Measurements from ENCODE around the gene KLHDC7A.

KLHDC7A gene

GRCh38 chr1:18473195-18473815 lies 7.4 kb upstream of the KLHDC7A start:
- DNase-seq: no peak

- DNase-seq: no peak
Measured at GRCh38 chr1:18474559-18475175, 6.1 kb upstream of the KLHDC7A start.

DNA sequence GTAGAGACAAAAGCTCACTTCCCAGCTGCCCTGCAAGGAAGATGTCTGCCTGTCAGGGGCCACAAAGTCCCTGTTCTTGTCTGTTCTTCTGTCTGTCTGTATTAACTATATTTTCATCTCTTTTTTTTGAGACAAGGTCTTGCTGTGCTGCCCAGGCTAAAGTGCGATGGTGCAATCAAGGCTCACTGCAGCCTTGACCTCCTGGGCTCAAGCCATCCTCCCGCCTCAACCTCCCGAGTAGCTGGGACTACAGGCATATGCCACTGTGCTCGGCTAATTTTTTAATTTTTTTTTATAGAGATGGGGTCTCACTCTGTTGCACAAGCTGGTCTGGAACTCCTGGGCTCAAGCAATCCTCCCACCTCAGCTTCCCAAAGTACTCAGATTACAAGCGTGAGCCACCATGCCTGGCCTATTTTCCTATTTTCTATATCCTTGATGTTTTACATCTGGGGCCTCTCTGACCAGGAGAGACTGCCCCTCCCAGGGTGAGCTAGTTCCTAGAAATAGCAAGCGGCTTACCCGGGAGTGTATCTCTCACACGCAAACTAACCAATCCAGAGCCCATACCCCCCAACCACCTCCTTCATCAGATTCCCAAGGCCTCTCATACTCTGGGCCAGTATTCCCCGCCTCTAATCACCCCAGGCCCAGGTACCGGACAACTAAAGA lies 5.4 kb upstream of the KLHDC7A start:
- no peak for DNase-seq

DNA sequence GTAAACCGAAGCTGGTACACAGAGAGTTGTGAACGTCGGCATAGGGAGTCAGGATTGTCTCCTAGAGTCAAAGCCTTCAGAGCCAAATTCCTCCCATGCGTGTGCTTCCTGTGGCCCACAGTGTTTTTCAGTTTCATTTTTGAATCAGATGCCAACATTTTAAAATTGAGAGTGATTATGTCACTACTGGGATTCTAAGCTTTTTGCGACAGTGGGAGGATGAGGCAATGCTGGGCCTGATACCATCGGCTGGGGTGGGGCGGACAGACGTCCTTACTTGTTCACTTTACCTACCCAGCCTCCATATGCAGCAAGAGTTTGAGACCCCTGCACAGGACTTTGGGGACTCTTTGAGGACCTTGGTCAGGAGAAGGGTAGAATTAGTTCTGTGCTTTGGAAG lies 1.3 kb upstream of the KLHDC7A start:
- DNase-seq: no peak

GRCh38 chr1:18481190-18481920 lies 625 bp downstream of the KLHDC7A start:
- DNase-seq: no peak

GRCh38 chr1:18481921-18482701 lies 1.4 kb downstream of the KLHDC7A start:
- DNase-seq: no peak

GRCh38 chr1:18482721-18483425 lies 2.1 kb downstream of the KLHDC7A start:
- DNase-seq: no peak

DNA sequence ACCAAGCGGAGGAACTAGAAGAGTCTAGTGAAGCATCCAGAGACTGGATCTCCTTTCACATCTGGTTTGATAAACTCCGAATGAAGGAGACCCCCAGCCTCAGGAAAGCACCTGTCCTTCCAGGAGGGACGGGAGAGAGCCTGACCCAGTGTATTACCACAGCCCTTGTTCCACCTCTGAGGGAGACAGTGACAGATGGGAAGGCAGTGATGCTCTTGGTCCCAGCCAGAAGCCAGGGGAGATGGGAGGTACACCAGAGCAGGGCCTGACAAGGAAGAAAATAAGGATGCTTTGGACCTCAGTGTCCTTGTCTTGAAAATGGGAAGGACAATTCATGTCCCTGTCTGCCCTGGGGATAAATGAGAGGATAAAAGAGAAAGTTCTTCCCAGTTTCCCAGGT lies 3.5 kb downstream of the KLHDC7A start:
- DNase-seq: no peak

GRCh38 chr1:18484721-18485120 lies 4.0 kb downstream of the KLHDC7A start:
- DNase-seq: no peak

DNA sequence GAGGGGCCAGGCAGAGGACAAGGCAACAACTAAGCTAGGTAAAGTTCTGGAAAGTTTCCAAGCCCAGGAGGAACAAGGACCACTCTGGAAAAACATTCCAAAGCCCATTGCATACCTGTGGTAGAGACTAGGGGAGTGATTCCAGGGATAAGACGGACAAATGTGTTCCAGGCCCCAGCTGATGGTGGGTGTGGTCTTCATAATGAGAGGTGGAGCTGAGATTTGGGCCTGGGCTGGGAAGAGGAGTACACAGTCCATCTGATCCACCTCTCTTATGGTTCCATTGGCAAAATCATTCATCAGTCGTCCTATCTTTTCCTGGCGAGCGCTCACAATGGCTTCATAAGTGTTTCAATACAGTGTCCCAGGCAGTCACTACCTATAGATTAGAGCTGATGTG lies 4.5 kb downstream of the KLHDC7A start:
- DNase-seq: no peak

- DNase-seq: no peak
Measured at GRCh38 chr1:18486195-18486594, 5.5 kb downstream of the KLHDC7A start.

DNA sequence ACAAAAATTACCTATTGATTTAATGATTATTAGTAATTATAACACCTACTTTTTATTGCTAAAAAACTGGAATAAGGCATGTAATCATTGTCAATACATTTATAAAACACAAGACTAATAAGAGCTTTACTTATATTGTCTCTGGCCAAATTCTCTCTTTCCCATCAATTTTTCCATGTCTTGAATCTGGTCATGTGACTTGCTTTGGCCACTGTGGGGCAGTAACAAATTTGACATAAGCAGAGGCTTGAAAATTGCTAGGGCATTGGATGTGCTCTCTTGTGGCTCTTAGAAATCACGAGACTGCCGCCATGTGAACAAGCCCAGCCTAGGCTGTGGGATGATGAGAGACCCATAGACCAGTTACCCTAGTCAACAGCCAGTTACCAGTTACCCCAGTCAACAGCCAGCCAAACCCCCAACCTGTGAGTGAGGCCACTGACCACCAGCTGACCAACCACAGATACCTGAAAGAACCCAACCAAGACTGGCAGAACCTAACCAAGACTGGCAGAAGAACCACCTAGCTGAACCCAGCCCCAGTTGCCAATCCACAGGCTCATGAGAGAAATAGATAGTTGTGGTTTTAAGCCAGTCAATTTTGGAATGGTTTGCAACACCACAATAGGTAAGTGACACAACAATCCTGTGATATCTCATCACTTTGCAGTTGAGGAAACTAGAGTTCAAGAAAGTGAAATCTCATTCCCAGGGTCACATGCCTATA lies 8.8 kb downstream of the KLHDC7A start:
- DNase-seq: no peak

GRCh38 chr1:18491168-18491567 lies 10.4 kb downstream of the KLHDC7A start:
- no peak for DNase-seq

DNA sequence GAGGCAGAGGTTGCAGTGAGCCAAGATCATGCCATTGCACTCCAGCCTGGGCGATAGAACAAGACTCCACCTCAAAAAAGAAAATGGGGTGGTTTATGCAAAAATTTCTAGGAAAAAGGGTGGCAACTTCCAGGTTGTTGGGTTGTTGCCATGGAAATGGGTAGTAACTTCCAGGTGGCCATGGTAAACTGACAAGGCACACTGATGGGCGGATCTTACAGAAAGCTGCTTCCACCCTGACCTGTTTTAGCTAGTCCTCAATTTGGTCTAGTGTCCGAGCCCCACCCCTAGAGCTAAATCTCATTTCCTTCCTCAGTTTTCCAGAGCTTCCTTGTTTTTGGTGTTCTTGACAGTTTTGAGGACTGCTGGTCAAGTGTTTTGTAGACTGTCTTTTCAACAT lies 13.6 kb downstream of the KLHDC7A start:
- DNase-seq: no peak

DNA sequence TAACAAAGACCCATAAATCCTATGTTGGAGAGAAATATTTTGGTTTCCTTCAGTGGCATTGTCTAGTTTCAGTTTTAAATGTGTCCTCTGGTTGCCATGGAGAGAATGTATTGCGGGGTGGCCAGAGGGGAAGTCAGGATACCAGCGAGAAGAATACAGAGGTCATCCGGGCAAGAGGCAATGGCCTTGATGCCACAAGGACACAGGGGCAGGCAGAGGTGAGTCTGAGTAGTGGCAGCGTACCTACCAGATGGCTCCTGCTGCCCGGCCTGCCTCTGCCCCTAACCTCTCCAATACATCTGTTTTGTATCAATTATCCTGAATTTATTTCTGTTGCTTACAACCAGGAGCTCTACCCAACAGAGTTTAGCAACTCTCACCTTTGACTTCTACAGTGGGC lies 14.9 kb downstream of the KLHDC7A start:
- DNase-seq: no peak

- DNase-seq: no peak
Measured at GRCh38 chr1:18496056-18496455, 15.3 kb downstream of the KLHDC7A start.

- no peak for DNase-seq
Measured at GRCh38 chr1:18496497-18497235, 15.9 kb downstream of the KLHDC7A start.

GRCh38 chr1:18501833-18502232 lies 21.1 kb downstream of the KLHDC7A start:
- no peak for DNase-seq

- DNase-seq: no peak
Measured at GRCh38 chr1:18504609-18505008, 23.9 kb downstream of the KLHDC7A start.

DNA sequence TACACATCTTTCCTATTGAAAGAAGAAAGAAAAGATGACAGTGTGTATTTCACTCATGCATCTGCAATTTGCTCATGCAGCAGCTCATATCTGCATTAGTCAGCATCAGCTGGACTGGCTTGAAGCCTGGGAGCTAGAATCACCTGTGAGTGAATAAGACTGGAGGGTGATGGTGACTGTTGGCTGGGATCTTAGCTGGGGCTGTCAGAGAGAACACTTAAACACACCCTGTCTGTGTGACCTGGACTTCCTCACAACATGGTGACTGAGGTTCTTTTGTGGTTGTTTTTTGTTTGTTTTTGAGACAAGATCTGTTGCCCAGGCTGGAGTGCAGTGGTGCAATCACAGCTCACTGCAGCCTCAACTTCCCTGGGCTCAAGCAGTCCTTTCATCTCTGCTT lies 24.9 kb downstream of the KLHDC7A start:
- DNase-seq: no peak

GRCh38 chr1:18508084-18508483 lies 27.4 kb downstream of the KLHDC7A start:
- DNase-seq: no peak

All from fibroblast of skin of right biceps (primary cell).